HG02763 (cell line): ENCODE data around the gene CDC5L.

ENCODE experiments used
- ATAC-seq: cut with Tn5 transposase; IDR thresholded peaks from one replicate; pipeline ENCODE4 v1.9.1; 2021; ENCODE audit warnings: mild to moderate bottlenecking, moderate library complexity; ENCODE audit not compliant: unreplicated experiment

CDC5L gene

DNA sequence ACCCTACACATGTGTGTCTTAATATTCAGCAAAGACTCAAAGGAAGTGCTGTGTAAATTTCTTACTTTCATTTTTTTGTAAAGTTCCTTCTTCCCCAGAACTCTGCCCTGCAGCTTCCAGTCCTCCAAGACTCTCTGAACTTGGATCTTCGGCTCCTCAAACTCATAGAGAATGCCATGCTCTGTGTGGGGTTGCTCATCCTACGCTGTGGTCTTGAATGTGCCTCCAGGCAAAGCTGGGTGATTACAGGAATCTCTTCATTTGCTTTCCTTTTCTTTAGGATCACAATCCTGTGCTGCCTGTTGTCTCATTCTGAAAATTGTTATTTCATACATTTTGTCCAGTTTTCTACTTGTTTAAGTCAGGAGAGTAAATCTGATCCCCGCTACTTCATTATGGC lies 14.5 kb upstream of the CDC5L start:
- ATAC-seq = no peak

DNA sequence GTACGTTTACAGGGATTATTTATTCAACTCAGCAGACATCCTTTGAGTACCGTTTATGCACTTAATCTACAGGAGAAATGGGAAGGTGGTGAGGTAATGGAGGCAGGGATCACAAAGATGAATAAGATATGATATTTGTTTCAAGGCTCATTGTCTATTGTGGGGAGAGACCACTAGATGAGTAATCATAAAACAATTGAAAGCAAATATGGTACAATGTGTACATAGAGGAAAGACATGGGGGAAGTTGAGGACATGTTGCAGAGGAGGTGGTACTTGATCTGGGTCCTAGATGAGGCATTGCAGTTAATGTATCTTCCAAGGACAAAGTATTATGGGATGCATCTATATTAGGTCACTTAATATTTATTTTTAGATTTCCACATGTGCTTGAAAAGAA lies 13.7 kb upstream of the CDC5L start:
- no peak for ATAC-seq

DNA sequence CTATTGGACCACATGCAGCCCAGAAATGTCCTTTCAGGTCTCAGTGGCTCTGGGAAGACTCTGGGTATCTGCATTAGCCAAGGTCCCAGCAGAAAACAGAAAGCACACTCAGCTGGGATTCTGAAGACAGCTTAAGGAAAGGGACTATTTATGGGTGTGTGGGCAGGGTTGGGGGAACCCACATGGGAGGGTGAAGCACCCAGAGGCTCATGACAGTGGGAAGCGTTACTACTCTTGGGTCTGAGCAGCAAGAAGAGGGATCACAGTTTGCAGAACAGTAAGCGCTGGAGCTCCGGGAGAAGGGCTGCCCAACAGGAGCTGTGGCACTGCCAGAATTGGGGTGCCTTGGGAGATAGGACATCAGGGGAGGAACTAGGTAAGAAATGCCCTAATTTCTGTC lies 12.4 kb upstream of the CDC5L start:
- ATAC-seq = no peak

DNA sequence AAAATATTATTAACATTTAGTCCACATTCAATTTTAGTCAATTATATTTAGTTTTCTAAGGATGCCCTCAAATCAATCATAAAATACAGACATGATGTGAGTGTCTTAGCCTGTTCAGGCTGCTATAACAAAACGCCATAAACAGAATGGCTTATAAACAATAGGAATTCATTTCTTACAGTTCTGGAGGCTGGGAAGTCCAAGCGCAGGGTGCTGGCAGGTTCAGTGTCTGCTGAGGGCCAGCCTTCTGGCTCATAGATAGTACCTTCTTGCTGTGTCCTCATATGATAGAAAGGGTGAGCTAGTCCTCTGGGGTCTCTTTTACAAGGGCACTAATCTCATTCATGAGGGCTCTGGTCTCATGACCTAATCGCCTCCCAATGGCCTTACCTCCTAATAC lies 10.0 kb upstream of the CDC5L start:
- ATAC-seq = no peak

DNA sequence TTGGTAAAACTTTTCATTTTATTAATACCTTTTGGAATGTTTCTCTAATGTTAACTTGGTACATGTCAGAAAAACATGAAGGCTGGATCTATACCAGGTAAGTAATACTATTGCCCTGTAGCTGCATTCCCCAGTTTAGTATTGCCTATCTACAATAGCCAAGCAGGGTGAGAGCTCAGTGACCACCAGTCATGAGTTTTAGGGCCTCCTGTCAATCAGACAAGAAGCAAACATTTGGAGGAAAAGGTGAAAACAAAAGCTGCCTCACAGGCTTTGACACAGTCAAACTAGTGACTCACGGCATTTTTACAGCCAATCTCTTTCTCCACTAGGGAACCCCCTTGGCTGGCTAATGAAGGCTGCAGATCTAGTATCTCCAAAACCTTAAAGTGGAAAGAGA lies 9.5 kb upstream of the CDC5L start:
- ATAC-seq = no peak

DNA sequence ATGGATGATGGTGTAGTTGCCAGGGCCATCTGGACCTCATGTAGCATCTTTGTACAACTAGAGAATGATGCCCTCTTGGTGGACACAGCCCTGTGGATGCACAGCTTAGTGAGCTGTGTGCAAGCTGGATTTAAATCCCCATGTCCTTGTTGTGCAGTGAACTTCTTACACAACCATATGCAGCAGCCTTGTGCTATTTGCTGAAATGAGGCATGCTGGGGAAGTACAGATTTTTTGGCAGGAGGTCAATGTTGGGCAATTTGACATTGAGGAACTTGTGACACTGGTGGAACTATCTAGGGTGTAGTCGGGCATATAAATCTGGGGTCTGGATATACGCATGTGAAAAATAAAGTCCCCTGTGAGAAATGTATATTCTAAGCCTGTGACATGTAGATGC lies 5.8 kb upstream of the CDC5L start:
- ATAC-seq = no peak

DNA sequence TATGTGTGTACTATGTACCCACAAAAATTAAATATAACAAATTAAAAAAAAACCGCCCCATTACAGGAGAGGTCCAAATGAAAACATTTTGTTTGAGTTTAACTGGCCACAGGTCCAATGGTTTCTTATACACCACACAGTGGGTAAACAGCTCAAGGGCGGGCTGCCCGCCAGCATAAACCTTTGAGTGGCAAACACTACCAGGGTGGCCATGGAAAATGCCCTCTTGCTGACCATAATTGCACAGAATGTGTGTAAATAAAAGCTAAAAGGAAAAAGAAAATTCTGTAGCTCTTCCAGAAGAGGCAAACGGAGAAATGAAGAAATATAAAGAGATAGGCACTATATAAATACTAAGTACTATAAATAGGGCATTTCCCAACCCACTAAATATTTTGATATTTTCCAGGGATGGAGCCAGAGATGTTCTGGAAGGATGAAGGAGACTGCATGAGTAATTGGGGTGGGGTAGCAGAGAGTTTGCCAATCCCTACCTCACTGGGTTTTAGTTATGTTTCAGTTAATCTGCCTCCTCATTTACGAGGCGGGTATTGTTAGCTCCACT lies 1.1 kb upstream of the CDC5L start:
- ATAC-seq = no peak

DNA sequence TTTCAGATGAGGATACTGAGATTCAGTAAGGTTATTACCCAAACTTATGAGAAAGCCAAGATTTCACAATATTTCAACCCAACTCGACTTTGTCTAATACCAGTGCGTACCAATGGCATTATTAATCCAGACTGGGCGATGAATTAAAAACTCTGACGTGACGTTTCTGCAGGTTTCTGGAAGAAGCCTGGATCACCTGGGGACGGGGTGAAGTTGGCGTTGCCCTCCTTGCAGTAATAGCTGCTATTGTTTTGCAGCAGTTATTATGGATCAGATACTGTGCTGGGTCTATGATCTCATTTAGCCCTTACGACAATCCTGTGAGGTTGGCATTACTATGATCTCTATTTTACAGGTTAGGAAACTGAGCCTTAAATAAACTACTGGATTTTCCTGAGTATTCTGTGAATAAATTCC lies 569 bp upstream of the CDC5L start:
- no peak for ATAC-seq

DNA sequence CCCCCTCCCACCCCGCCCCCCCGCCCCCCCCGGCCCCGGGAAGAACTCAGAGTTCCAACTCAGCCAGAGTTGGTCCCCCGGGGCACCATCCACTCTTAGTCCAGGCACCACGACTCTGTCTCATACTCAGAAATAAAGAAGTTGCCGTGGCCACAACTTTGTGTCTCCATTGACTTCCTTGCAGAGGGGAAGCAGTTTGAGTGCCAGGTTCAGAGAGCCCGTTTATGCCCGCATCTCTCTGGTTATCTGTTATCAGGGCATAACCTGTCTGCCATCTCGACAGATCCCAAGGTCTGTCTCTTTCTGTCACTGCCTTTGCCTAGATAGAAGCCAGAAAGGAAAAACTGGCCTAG lies 605 bp downstream of the CDC5L start:
- no peak for ATAC-seq

DNA sequence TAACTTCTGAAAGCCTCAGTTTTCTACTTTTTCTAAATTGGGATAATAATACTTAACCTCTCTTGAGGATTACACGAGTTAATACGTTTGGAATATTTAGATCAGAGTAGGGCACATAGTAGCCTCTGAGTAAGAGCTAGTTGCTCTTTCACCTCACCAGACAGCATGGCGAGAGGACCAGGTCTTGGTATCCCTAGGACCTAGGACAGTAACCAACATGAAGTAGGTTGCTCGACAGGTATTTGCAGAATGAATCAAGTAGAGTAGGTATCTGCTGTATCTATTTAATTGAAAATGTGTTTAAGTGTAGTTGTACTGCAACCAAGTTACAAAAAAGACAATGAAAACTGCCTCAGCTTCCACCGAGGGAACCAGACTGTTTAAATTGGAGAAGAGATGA lies 1.4 kb downstream of the CDC5L start:
- no peak for ATAC-seq

DNA sequence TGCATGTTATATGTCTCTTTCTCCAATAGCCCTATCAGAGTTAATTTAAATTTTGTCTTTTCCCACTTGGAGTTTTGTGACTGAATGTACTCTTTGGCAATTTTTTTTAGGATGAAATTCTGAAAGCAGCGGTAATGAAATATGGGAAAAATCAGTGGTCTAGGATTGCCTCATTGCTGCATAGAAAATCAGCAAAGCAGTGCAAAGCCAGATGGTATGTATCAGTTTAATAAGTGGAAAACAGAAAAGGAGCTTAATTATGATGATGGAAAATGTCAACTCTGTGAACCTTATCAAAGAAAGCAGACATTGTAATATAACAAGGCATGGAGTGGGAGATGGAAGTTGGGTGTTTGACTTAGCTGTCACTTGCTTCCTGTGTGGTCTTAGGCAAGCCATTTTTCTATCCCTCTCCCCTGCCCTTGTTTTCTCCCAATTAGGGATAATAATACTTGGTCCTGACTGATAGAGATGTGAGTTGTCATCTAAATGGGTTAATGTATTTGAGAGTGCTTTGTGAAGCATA lies 2.7 kb downstream of the CDC5L start:
- ATAC-seq = no peak

DNA sequence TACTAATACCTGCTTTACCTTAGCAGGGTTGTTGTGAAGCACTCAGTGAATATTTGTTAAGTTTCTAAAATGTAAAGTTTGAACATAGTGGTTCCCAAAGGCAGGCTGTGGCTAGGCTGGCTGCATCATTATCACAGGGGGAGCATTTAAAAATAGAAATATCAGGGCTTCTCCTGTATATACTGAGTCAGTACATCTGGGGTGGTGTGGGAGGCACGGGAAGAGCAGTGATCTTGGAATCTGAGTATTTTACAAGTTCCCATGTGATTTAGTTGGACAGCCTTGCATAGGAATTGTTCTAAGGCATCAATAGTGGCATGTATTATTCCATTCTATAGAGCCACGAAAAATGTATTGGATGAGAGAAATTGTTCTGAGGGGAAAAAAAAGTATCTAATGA lies 8.0 kb downstream of the CDC5L start:
- ATAC-seq = no peak

DNA sequence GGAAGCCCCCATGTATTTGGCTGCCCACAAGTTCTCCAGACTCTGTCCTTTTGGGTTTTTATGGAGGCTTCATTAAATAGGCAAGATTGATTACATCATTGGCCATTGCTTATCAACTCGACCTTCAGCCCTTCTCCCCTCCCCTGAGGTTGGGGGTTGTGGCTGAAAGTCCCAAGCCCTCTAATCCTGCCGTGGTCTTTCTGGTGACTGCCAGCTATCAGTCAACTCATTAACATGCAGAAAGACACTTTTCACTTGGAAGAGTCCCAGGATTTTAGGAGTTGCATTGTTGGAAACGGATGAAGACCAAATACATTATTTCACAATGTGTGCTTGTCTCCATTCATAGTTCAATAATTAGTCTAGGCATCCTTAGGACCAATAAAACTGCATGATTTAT lies 9.5 kb downstream of the CDC5L start:
- no peak for ATAC-seq

DNA sequence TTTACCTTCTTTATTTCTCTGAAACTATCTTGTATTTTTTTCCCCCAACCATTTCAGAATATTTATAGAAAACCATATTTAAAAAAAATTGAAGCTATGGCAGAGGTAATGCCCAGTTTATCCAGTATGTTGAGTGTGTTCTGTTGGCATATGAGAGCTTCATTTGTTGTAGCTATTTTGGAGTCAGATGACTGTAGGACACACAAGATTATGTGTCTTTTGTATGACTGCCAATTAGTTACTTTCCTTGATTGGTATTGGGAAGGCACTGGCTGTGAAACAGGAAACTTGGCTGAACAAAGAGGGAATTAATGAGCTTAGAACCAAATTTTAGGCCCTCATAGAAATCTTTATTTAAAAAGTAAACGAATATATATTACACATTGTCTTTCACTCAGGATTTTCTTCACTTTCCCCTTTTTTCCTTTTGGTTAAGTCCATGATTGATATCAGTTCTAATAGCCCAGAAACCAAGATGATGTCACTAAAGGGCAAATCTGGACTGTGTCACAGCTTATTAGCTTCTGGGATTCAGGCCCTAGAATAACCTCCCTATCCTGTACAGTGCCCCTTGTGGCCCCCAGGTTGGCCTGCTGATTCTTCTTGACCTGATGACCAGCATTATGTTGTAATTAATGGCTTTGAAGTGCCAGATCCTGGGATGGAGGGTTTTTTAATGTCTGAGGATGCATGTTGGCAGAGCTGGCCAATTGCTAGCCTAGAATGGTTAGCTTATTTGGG lies 10.1 kb downstream of the CDC5L start:
- no peak for ATAC-seq

DNA sequence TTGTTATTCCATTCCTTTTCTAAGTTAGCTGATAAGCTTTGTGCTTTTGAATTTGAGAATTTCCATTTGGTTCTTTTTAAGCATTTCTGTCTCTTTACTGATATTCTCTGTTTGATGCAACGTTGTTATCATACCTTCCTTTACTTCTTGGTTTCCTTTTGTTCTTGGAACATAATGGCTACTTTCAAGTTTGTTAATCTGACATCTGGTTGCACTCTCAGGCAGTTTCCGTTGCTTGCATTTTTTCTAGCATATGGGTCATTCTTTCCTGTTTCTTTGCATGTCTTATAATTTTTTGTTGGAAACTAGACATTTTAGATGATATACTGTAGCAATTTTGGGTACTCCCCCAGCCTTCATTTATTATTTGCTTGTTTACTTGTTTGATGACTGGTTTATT lies 12.5 kb downstream of the CDC5L start:
- ATAC-seq = no peak

DNA sequence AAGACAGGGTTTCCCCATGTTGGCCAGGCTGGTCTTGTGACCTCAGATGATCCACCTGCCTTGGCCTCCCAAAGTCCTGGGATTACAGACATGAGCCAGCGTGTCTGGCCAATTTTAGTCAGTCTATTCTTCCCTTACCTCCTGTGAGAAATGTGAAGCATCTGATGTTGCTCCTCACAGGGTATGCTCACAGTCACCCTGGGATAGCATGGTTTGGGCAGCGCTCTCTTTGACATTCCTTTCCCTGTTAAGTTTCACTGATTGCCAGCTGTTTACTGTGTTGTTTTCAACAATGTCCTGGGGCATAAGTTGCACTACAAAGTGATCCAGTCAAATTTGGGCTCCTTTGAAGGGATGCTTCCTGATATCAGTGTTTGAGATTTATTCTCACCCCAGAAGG lies 13.1 kb downstream of the CDC5L start:
- ATAC-seq = no peak

DNA sequence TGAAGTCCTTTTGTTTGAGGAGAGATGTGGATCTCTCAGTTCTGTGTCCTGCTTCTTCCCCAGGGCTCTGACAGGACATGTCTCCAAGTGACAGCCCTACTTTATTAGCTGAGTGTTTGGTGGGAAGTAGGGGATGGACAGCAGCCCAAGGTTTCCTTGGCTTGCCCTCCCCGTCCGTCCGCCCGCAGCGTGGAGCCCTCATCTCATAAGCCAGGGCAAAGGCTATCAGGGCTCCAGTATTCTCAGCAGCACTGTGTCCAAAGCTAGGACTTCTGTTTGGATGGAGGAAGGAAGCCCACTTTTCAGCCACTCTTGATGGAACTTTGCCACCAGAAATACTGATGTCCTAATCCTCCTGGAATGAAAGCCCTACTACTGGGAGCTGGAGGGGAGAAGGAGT lies 13.6 kb downstream of the CDC5L start:
- ATAC-seq = no peak

DNA sequence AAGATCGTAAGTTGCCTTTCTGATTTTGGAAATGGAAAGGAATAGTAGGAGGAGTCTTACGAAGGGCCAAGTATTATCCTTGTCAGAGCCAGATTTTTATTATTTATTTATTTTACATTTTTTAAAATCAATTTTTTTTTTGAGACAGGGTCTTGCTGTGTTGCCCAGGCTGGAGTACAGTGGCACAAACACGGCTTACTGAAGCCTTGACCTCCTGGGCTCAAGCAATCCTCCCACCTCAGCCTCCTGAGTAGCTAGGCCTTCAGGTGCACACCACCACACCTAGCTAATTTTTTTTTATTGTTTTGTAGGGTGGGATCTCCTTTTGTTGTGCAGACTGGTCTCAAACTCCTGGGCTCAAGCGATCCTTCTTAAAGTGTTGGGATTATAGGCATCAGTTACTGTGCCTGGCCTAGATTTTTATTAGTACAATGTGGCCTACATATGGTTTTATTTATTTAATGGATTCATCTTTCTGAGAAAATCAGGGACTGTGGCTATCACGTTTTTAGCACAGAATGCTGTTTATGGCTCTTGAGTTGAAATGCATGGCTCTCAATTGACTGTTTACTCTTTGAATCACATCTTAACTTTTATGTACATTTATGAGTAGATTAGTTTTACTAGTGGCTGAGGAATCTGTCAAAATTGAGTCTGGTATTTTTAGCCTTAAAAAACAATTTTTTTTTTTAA lies 16.7 kb downstream of the CDC5L start:
- no peak for ATAC-seq

DNA sequence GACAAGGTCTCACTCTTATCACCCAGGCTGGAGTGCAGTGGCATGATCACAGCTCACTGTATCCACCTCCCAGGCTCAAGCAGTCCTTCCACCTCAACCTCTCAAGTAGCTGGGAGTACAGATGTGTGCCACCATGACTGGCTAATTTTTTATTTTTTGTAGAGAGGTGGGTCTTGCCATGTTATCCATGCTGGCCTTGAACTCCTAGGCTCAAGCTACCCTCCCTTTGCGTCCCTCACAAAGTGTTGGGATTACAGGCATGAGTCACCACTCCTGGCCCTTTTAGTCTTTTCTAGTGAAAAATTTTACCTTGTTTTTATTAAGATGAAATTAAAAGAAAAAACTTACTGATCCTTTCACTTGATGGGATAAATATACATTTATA lies 17.2 kb downstream of the CDC5L start:
- no peak for ATAC-seq

DNA sequence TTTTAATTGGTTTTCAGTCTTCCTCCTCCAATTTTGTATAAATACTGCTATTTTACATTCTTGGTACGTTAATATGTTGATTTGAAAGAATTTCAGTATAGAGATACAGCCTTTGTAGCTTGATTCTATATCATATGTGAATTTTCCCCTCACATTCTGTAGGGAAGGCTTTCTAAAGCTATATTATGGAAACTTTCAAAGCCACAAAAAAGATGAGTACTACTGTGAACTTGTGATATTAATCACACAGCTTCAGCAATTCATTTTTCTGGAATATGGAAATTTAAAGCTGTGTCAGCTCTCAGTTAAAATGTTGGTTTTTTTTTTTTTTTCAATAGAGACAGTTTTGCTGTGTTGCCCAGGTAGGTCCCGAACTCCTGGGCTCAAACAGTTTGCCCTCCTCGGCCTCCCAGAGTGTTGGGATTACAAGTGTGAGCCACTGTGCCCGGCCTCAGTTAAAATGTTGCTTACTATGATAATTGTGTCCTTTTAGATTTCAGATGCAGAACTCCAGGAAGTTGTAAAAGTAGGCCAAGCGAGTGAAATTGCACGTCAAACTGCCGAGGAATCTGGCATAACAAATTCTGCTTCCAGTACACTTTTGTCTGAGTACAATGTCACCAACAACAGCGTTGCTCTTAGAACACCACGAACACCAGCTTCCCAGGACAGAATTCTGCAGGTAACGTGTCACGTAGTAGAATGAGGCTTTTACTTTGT lies 20.6 kb downstream of the CDC5L start:
- ATAC-seq = no peak

DNA sequence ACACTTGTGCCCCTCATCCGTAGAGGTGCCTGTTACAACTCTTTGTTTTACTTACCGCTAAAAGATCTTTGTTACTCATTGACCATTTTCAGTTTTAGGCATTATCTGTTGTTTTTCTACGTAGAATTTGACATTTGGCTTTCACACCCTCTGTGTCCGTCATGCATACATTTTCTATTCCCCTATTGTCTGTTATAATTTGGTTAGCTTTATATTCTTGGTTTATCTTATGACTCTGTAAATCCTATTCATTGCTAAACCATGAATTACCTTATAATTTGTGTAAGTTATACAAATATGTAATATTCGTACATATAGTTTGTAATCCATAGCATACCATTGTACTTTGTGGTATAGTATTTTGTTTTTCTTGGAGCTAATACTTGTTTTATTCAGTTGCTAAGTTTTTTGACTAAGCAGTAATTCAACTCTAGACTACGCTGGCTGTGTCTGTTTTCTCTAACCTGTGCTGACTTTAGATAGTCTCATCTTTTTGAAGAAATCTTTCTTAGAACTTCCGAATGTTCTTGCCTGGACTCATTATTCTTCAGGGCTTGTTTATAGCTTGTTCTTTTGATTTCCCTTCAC lies 21.8 kb downstream of the CDC5L start:
- ATAC-seq = no peak
